ENCODE data around the gene ZNF699. TPM values are rescaled to one million over a fixed set of nuclear protein-coding genes. Genes with fewer than 3 reads are reported as not detected.

ZNF699 gene
- total and polyA plus RNA-seq, 2 of the 13 experiments (the other 11 are each of a cell fraction or from before 2014, with no cell fraction given): 0.33 to 2.2 TPM

GRCh38 chr19:9354651-9355050, 45.0 kb upstream of the ZNF699 start:
- no peak overlapping the region for H3K4me2 ChIP-seq (ENCODE audit: low read depth, low read length)
- no peaks in the 10 kb centered on the region for H3K36me3 ChIP-seq (replicated peaks in 1 of 2; ENCODE audit: control insufficient read depth in 1 of 2, insufficient read depth in 2 of 2, low read length in 2 of 2)
- FAIRE-seq: no peak
- ChIA-PET POLR2A (no interaction called here), CTCF (ENCODE audit: low intra/inter-chr PET ratio, low total read pairs) (no interaction called here)
- no peak overlapping the region for H3K4me3 ChIP-seq (replicated peaks in 1 of 3; ENCODE audit: insufficient read depth in 1 of 3, low read depth in 2 of 3, low read length in 3 of 3)
- H3K27ac ChIP-seq (ENCODE audit: extremely low read length, insufficient read depth, low read length): no peak overlapping the region
- no peak overlapping the region for H3K9ac ChIP-seq (ENCODE audit: insufficient read depth, low read depth, low read length)
- no peak for ATAC-seq
- in situ Hi-C loops (cut with HindIII; ENCODE audit: extremely low pct_ligation_motif_present, low pct_unique_long_range_greater_than_20kb) (no loop called here), intact Hi-C loops (cut with micrococcal nuclease; ENCODE audit: unreplicated experiment) (no loop called here)
- H3K27me3 ChIP-seq (ENCODE audit: control insufficient read depth in 1 of 2, insufficient read depth in 2 of 2, low read length in 2 of 2): no peaks in the 10 kb centered on the region; a peak in 1 of 5 replicates
- TF ChIP-seq ESRRA (CRISPR knock-in tag; IDR thresholded peaks at IDR 0.05; ENCODE audit: low read depth) (no peak), TIGD3 (CRISPR knock-in tag; IDR thresholded peaks at IDR 0.05; ENCODE audit: borderline replicate concordance) (no peak), ZNF17 (CRISPR knock-in tag; IDR thresholded peaks at IDR 0.05) (no peak), ZNF597 (CRISPR knock-in tag; IDR thresholded peaks at IDR 0.05) (no peak), FLYWCH1 (CRISPR knock-in tag; IDR thresholded peaks at IDR 0.05) (no peak), KLF6 (CRISPR knock-in tag; IDR thresholded peaks at IDR 0.05) (no peak), ZFP37 (CRISPR knock-in tag; IDR thresholded peaks at IDR 0.05; ENCODE audit: borderline replicate concordance) (no peak), SPEN (CRISPR knock-in tag; IDR thresholded peaks at IDR 0.05; ENCODE audit: low read depth) (no peak), MTF1 (CRISPR knock-in tag; IDR thresholded peaks at IDR 0.05) (no peak), ZNF770 (CRISPR knock-in tag; IDR thresholded peaks at IDR 0.05) (no peak)
- no peak for DNase-seq (ENCODE audit: low spot score)
- 80% methylated on average over 2 of the region's 2 CpGs for WGBS (ENCODE audit: low lambda C conversion rate)
- H2AFZ ChIP-seq (ENCODE audit: low read length): no peak overlapping the region
- no peaks in the 10 kb centered on the region for H4K20me1 ChIP-seq (ENCODE audit: insufficient read depth, low read length)
- no peaks in the 10 kb centered on the region for H3K79me2 ChIP-seq (ENCODE audit: insufficient read depth, low read length)
- H3K4me1 ChIP-seq (ENCODE audit: insufficient read depth, low read length): peaks cover 21% of the 10 kb centered on the region
- peaks cover 67% of the 10 kb centered on the region for H3K9me3 ChIP-seq (ENCODE audit: low read length)
- BruUV-seq (replicated peaks): no TSS peak
